GM12878 (cell line): ENCODE measurements around the gene DNAJC5. TPM values are rescaled to one million over a fixed set of nuclear protein-coding genes. Genes with fewer than 3 reads are reported as not detected.

Experiments
- ATAC-seq: fragments of 200-7000 bp; cut with Tn5 transposase; 3 replicates; pipeline ENCODE4 v1.9.1; 2020; ENCODE audit warnings: mild to moderate bottlenecking, moderate library complexity
- BruUV-seq: library from RNA; stranded (reverse); fragments of 400-500 nt; replicated peaks from 2 replicates; lab custom pipeline; 2021; lab: Mats Ljungman, UMichigan
- CTCF ChIA-PET: fragments of 300-600 bp; sonication (Branson Sonifier 250); formaldehyde crosslinking; extraction: SDS; loops from one replicate; lab custom pipeline; 2021; ENCODE audit warnings: inconsistent platforms; lab: Yijun Ruan, JAX
- POLR2A ChIA-PET: fragments of 350-600 bp; formaldehyde crosslinking; extraction: SDS; loops from one replicate; lab custom pipeline; 2021; ENCODE audit warnings: inconsistent platforms; lab: Charles Lee
- RAD21 ChIA-PET: fragments of 300-600 bp; sonication (Branson Sonifier 250); formaldehyde crosslinking; loops from one replicate; lab custom pipeline; 2023; ENCODE audit warnings: antibody characterized with exemption; ENCODE audit not compliant: unreplicated experiment; lab: Charles Lee
- SMC1A ChIA-PET: fragments of 300-600 bp; sonication (Branson Sonifier 250); formaldehyde crosslinking; loops from one replicate; lab custom pipeline; 2023; ENCODE audit not compliant: unreplicated experiment, uncharacterized antibody; lab: Charles Lee
- DNase-seq: peaks from one replicate; pipeline ENCODE4 v3.0.0-alpha.2; 2011; ENCODE audit warnings: low read depth, low spot score
- FAIRE-seq: peaks from 3 replicates; lab custom pipeline; 2011; peaks lifted over from hg19 to GRCh38; lab: Jason Lieb, UNC
- H2AFZ ChIP-seq: 2 replicates; pipeline ENCODE4 v1.6.0; 2011; ENCODE audit warnings: low read depth, low read length, control low read depth; ENCODE audit not compliant: control insufficient read depth
- H3K27ac ChIP-seq: 2 replicates; pipeline ENCODE4 v1.5.1; 2011; ENCODE audit warnings: control low read depth; ENCODE audit not compliant: control insufficient read depth, insufficient read depth
- H3K27me3 ChIP-seq, 2 experiments: replicated peaks in 1 of 2; 2 replicates each; pipeline versions ENCODE4 v1.6.0 to v1.6.1; 2011; ENCODE audit warnings: low read length in 1 of 2; ENCODE audit not compliant: control insufficient read depth in 2 of 2, insufficient read depth in 2 of 2
- H3K36me3 ChIP-seq, 2 experiments: 2 replicates each; pipeline ENCODE4 v1.5.1; 2011; ENCODE audit warnings: low read length in 1 of 2; ENCODE audit not compliant: control insufficient read depth in 2 of 2, insufficient read depth in 2 of 2
- H3K4me1 ChIP-seq: 2 replicates; pipeline ENCODE4 v1.6.1; 2011; ENCODE audit warnings: mild to moderate bottlenecking, low read length, moderate library complexity, mixed read lengths; ENCODE audit not compliant: control insufficient read depth, insufficient read depth
- H3K4me2 ChIP-seq: 2 replicates; pipeline ENCODE4 v1.6.0; 2011; ENCODE audit warnings: control low read depth; ENCODE audit not compliant: control insufficient read depth, insufficient read depth
- H3K4me3 ChIP-seq: fragments of 200-600 bp; sonication (generic); 2 replicates; pipeline ENCODE4 v1.5.1; 2016
- H3K79me2 ChIP-seq: 2 replicates; pipeline ENCODE4 v1.6.0; 2011; ENCODE audit warnings: low read length; ENCODE audit not compliant: control insufficient read depth, insufficient read depth
- H3K9ac ChIP-seq: 2 replicates; pipeline ENCODE4 v1.8.0; 2011; ENCODE audit warnings: low read length, control low read depth, mixed read lengths; ENCODE audit not compliant: control insufficient read depth, insufficient read depth
- H3K9me3 ChIP-seq: replicated peaks from 3 replicates; pipeline ENCODE4 v1.5.1; 2011; ENCODE audit warnings: mild to moderate bottlenecking, low read length; ENCODE audit not compliant: control insufficient read depth, insufficient read depth
- H4K20me1 ChIP-seq: 2 replicates; pipeline ENCODE4 v1.6.0; 2011; ENCODE audit not compliant: control insufficient read depth, insufficient read depth
- ASH2L ChIP-seq: fragments of 300-600, 200-600 bp; sonication (generic); IDR thresholded peaks from 2 replicates; pipeline ENCODE4 v1.6.1; 2017; ENCODE audit warnings: low read depth, mild to moderate bottlenecking, borderline replicate concordance
- BRCA1 ChIP-seq: IDR thresholded peaks from 2 replicates; pipeline ENCODE4 v1.6.1; 2011; ENCODE audit warnings: low read depth, low read length, improper control_type of control experiment
- EP300 ChIP-seq, 2 experiments: fragments of 150-350 bp in 1 of 2; IDR thresholded peaks; 2 replicates each; pipeline ENCODE4 v1.6.1; 2011 to 2012; ENCODE audit warnings: low read depth in 2 of 2, low read length in 2 of 2, borderline replicate concordance in 1 of 2, improper control_type of control experiment in 1 of 2, inconsistent platforms in 1 of 2; ENCODE audit not compliant: control insufficient read depth in 1 of 2
- FOS ChIP-seq: IDR thresholded peaks from 3 replicates; pipeline ENCODE4 v1.6.1; 2011; ENCODE audit warnings: borderline replicate concordance; ENCODE audit not compliant: insufficient read length; ENCODE audit errors: extremely low read depth
- KLF5 ChIP-seq: fragments of 450-650 bp; IDR thresholded peaks from 2 replicates; pipeline ENCODE4 v1.6.1; 2014; ENCODE audit warnings: mild to moderate bottlenecking; ENCODE audit not compliant: partially characterized antibody
- MTA3 ChIP-seq: IDR thresholded peaks from 2 replicates; pipeline ENCODE4 v1.6.1; 2012; ENCODE audit warnings: low read length, inconsistent platforms, borderline replicate concordance
- NFYB ChIP-seq: IDR thresholded peaks from 2 replicates; pipeline ENCODE4 v1.6.1; 2011; ENCODE audit warnings: low read depth, mild to moderate bottlenecking, low read length, improper control_type of control experiment, moderate library complexity; ENCODE audit not compliant: insufficient read depth
- NKRF ChIP-seq: fragments of 450-650 bp; conservative IDR thresholded peaks from 2 replicates; pipeline ENCODE4 v1.6.1; 2017; ENCODE audit warnings: mild to moderate bottlenecking, moderate library complexity
- RAD21 ChIP-seq: IDR thresholded peaks from 2 replicates; pipeline ENCODE4 v1.6.1; 2011; ENCODE audit warnings: mild to moderate bottlenecking, low read depth, low read length, moderate library complexity; ENCODE audit not compliant: insufficient read depth
- SMAD5 ChIP-seq: IDR thresholded peaks from 2 replicates; pipeline ENCODE4 v1.6.1; 2016; ENCODE audit warnings: antibody characterized with exemption, low read depth
- SMC3 ChIP-seq: IDR thresholded peaks from 2 replicates; pipeline ENCODE4 v1.6.1; 2011; ENCODE audit warnings: low read length, improper control_type of control experiment, borderline replicate concordance
- TAF1 ChIP-seq: IDR thresholded peaks from 2 replicates; pipeline ENCODE4 v1.6.1; 2011; ENCODE audit warnings: mild to moderate bottlenecking, low read depth, low read length, borderline replicate concordance
- YBX1 ChIP-seq: fragments of 450-650 bp; IDR thresholded peaks from 2 replicates; pipeline ENCODE4 v1.6.1; 2016; ENCODE audit warnings: antibody characterized with exemption
- YY1 ChIP-seq: IDR thresholded peaks from 2 replicates; pipeline ENCODE4 v1.6.1; 2011; ENCODE audit warnings: low read depth, mild to moderate bottlenecking, low read length
- ZBED1 ChIP-seq: IDR thresholded peaks from 2 replicates; pipeline ENCODE4 v1.6.1; 2016; ENCODE audit warnings: borderline replicate concordance
- ZNF24 ChIP-seq: fragments of 450-650 bp; IDR thresholded peaks from 2 replicates; pipeline ENCODE4 v1.6.1; 2017; ENCODE audit warnings: antibody characterized with exemption, mild to moderate bottlenecking
- ZNF384 ChIP-seq: IDR thresholded peaks from 2 replicates; pipeline ENCODE4 v1.6.1; 2012; ENCODE audit warnings: low read depth, mild to moderate bottlenecking, low read length, improper control_type of control experiment, borderline replicate concordance
- whole genome bisulfite sequencing: methylation state at CpG from one replicate; pipeline ENCODE4 v1.1.6; 2016; ENCODE audit warnings: low lambda C conversion rate; ENCODE audit not compliant: insufficient replicate concordance, insufficient coverage; ENCODE audit errors: missing lambda C conversion rate; 5-methylcytosine and 5-hydroxymethylcytosine counted together
- in situ Hi-C: fragments of 300-500 bp; cut with MboI; formaldehyde crosslinking; loops from 9 replicates; pipeline ENCODE4 v1.14.3; 2018; ENCODE audit warnings: mixed read lengths
- intact Hi-C: fragments of 100-400 bp; cut with micrococcal nuclease; formaldehyde crosslinking; loops from one replicate; pipeline ENCODE4 v1.14.2; 2022; ENCODE audit not compliant: unreplicated experiment
- polyA plus RNA-seq, 11 experiments: library from polyadenylated mRNA; depleted of rRNA in 4 of 11; unstranded in 6 of 11; stranded (reverse) in 5 of 11; fragments of >200 nt; fragmentation: Nextera tagmentation in 4 of 11; fragmentation: Illumina TruSeq in 1 of 11; extraction: Ambion mirVana in 4 of 11; extraction: Trizol in 1 of 11; gene quantifications; 1 replicate in 1 of 11; 2 replicates in 10 of 11; pipeline versions ENCODE4 v1.2.1 to v1.2.3, GENCODE V29; 2011 to 2016; ENCODE audit warnings: inconsistent platforms in 2 of 11, missing spikeins in 2 of 11, low read depth in 1 of 11
- total RNA-seq, 4 experiments: library from RNA; depleted of rRNA in 3 of 4; stranded (reverse); fragments of >200 nt in 3 of 4; fragmentation: Illumina TruSeq in 1 of 4; extraction: Trizol in 1 of 4; gene quantifications; 2 replicates each; pipeline versions ENCODE4 v1.2.1 to v1.2.3, GENCODE V29; 2013 to 2021

The DNAJC5 gene
- total and polyA plus RNA-seq, 10 of the 15 experiments (the other 5 are each of a cell fraction or from before 2014, with no cell fraction given) = 0.69 to 36.8 (median 17.0) TPM

DNA sequence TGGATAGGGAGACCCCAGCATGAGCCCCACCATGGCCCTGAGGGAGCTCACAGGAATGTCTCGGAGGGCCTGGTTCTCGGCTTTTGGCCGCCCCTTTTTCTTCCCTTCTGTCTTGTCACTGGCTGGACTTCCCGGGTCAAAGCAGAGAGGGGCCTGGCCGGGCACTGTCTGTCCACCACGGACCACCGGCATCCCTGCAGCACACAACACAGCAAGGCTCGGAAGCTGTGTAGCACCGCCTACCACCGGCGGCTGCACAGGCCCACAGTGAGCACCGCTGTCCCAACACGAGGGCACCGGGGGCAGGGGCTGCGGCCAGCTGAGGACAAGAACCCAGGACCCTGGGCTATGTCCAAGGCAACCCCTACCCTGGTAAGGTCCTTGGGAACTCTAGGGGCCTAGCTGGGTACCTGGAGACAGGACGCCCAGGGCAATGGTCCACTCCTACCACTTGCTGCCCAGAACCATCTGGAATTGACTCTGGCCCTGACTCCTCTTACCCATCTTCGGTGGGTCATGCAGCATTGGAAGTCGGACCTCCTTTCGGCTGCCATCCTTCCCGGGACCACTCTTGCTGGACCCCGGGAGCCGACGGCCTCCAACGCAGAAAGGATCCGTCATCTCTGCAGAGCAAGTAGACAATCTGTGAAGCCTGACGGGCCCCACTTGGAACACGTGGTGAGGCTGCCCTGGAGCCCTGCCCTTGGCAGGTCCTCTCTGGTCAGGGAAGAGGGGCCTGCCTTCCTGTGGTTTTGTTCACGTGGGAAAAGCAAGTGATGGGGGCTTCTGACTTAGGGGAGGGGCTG lies 72.6 kb downstream of the DNAJC5 start:
- no peaks in the 10 kb centered on the region for H3K9me3 ChIP-seq
- H3K4me1 ChIP-seq = peaks cover 11% of the 10 kb centered on the region
- WGBS = 97% methylated on average over 27 of the region's 28 CpGs
- FAIRE-seq (no peak), DNase-seq (no peak), ATAC-seq (no peak)
- in situ Hi-C loops (no loop called here), intact Hi-C loops (no loop called here)
- H3K4me2 ChIP-seq = no peak overlapping the region
- no peak overlapping the region for H3K9ac ChIP-seq
- no TSS peak for BruUV-seq
- CTCF ChIA-PET = interaction anchor here (1.2 kb wide), 1 partner anchor 72 kb away, joined by 4 read pairs; no protein-coding TSS in a partner anchor
- H3K4me3 ChIP-seq = no peak overlapping the region
- H3K27me3 ChIP-seq = no peaks in the 10 kb centered on the region
- no peak overlapping the region for H2AFZ ChIP-seq
- H4K20me1 ChIP-seq = no peaks in the 10 kb centered on the region
- SMC1A ChIA-PET = no interaction called here
- RAD21 ChIA-PET = no interaction called here
- peaks cover 15% of the 10 kb centered on the region for H3K79me2 ChIP-seq
- POLR2A ChIA-PET = interaction anchor here (1.4 kb wide), 1 partner anchor 11 kb away, joined by 11 read pairs; the partner anchor contains the start of gene UCKL1
- H3K27ac ChIP-seq = no peak overlapping the region
- peaks cover 2 to 13% of the 10 kb centered on the region in 2 experiments; a peak in 3 of 4 replicates for H3K36me3 ChIP-seq
- TF ChIP-seq YY1 (no peak), RAD21 (no peak), ZNF24 (no peak), ZBED1 (no peak), NFYB (no peak), EP300 (IDR thresholded peaks at IDR 0.05; ENCODE audit: borderline replicate concordance in 1 of 2, control insufficient read depth in 1 of 2, low read depth in 2 of 2, low read length in 2 of 2) (no peak), YBX1 (no peak), TAF1 (no peak), NKRF (no peak), SMC3 (no peak), FOS (no peak), BRCA1 (no peak), KLF5 (no peak), MTA3 (no peak), ASH2L (no peak), ZNF384 (no peak), SMAD5 (no peak)
